A549 (cell line): Measurements from ENCODE around the gene CD36. TPM values are rescaled to one million over a fixed set of nuclear protein-coding genes. Genes with fewer than 3 reads are reported as not detected.

Experiments used
- ATAC-seq, 2 experiments: fragments of 200-7000 bp in 1 of 2; fragments of >200 bp in 1 of 2; cut with Nextera tagmentation in 1 of 2; cut with Tn5 transposase in 1 of 2; 3 replicates each; pipeline versions ENCODE4 v1.8.0 to v1.9.1; 2018 to 2020; ENCODE audit warnings: mild to moderate bottlenecking in 1 of 2, moderate library complexity in 1 of 2
- CTCF ChIA-PET: fragments of 300-600 bp; sonication (Branson Sonifier 250); formaldehyde crosslinking; extraction: SDS; loops from one replicate; lab custom pipeline; 2021; ENCODE audit warnings: antibody characterized with exemption, inconsistent platforms; lab: Yijun Ruan, JAX
- POLR2A ChIA-PET: fragments of 350-600 bp; formaldehyde crosslinking; extraction: SDS; loops from one replicate; lab custom pipeline; 2021; ENCODE audit warnings: antibody characterized with exemption, inconsistent platforms; lab: Yijun Ruan, JAX
- DNase-seq, 2 experiments: peaks; one replicate each; pipeline versions ENCODE4 v3.0.0 to v3.0.0-alpha.2; 2011 to 2016; ENCODE audit warnings: low read depth in 1 of 2, low spot score in 1 of 2
- FAIRE-seq: peaks from 2 replicates; lab custom pipeline; 2011; peaks lifted over from hg19 to GRCh38; lab: Jason Lieb, UNC
- H3K27ac ChIP-seq, 2 experiments: fragments of >200 bp; sonication (Bioruptor Twin); formaldehyde crosslinking; 3 replicates each; pipeline ENCODE4 v1.5.1; 2016 to 2017
- H3K4me1 ChIP-seq: fragments of >200 bp; sonication (Bioruptor Twin); formaldehyde crosslinking; 3 replicates; pipeline ENCODE4 v1.6.1; 2016
- H3K4me2 ChIP-seq: fragments of >200 bp; sonication (Bioruptor Twin); formaldehyde crosslinking; 3 replicates; pipeline ENCODE4 v1.6.1; 2016
- H3K4me3 ChIP-seq: fragments of >200 bp; sonication (Bioruptor Twin); formaldehyde crosslinking; 3 replicates; pipeline ENCODE4 v1.5.1; 2016
- H3K9me3 ChIP-seq: fragments of >200 bp; sonication (Bioruptor Twin); formaldehyde crosslinking; 3 replicates; pipeline ENCODE4 v1.6.1; 2016
- BCL3 ChIP-seq: fragments of >200 bp; sonication (Bioruptor Twin); formaldehyde crosslinking; IDR thresholded peaks from 3 replicates; pipeline ENCODE4 v1.6.1; 2016
- CBX8 ChIP-seq: fragments of 200-600 bp; sonication (generic); IDR thresholded peaks from 2 replicates; pipeline ENCODE4 v1.6.1; 2016
- CEBPB ChIP-seq, 2 experiments: fragments of >200 bp in 1 of 2; sonication (Bioruptor Twin) in 1 of 2; formaldehyde crosslinking in 1 of 2; IDR thresholded peaks; 2 replicates each; pipeline ENCODE4 v1.6.1; 2012 to 2016
- CHD4 ChIP-seq: fragments of 200-600 bp; sonication (generic); IDR thresholded peaks from 2 replicates; pipeline ENCODE4 v1.6.1; 2016; ENCODE audit warnings: antibody characterized with exemption, mild to moderate bottlenecking, borderline replicate concordance
- CTCF ChIP-seq: fragments of >200 bp; sonication (Bioruptor Twin); formaldehyde crosslinking; IDR thresholded peaks from 3 replicates; pipeline ENCODE4 v1.5.1; 2016
- EHF ChIP-seq: fragments of 250-450 bp; sonication (Bioruptor Pico); IDR thresholded peaks from 2 replicates; pipeline ENCODE4 v1.5.0; 2020; ENCODE audit warnings: mild to moderate bottlenecking
- EHMT2 ChIP-seq: fragments of 200-600 bp; sonication (generic); IDR thresholded peaks from 2 replicates; pipeline ENCODE4 v1.6.1; 2016; ENCODE audit warnings: antibody characterized with exemption, low read depth, mild to moderate bottlenecking, moderate library complexity
- EP300 ChIP-seq, 2 experiments: fragments of >200 bp; sonication (Bioruptor Twin); formaldehyde crosslinking; IDR thresholded peaks; 2 replicates in 1 of 2; 3 replicates in 1 of 2; pipeline ENCODE4 v1.6.1; 2016 to 2017
- FOSL2 ChIP-seq, 2 experiments: fragments of 450-650 bp in 1 of 2; fragments of >200 bp in 1 of 2; sonication (Bioruptor Twin) in 1 of 2; formaldehyde crosslinking; IDR thresholded peaks; 2 replicates each; pipeline versions ENCODE4 v1.5.0 to v1.6.1; 2016 to 2020; ENCODE audit warnings: mild to moderate bottlenecking in 1 of 2, moderate library complexity in 1 of 2
- GATA3 ChIP-seq: IDR thresholded peaks from 2 replicates; pipeline ENCODE4 v1.6.1; 2012; ENCODE audit warnings: borderline replicate concordance
- HDAC2 ChIP-seq: fragments of 200-600 bp; sonication (generic); IDR thresholded peaks from 2 replicates; pipeline ENCODE4 v1.6.1; 2016
- HOXA7 ChIP-seq: fragments of 250-450 bp; sonication (Bioruptor Pico); IDR thresholded peaks from 2 replicates; pipeline ENCODE4 v1.5.0; 2020; ENCODE audit warnings: mild to moderate bottlenecking, moderate library complexity
- JUN ChIP-seq, 2 experiments: fragments of >200 bp; sonication (Bioruptor Twin); formaldehyde crosslinking; IDR thresholded peaks; 2 replicates in 1 of 2; 3 replicates in 1 of 2; pipeline ENCODE4 v1.6.1; 2016 to 2017
- JUNB ChIP-seq: fragments of >200 bp; sonication (Bioruptor Twin); formaldehyde crosslinking; IDR thresholded peaks from 2 replicates; pipeline ENCODE4 v1.6.1; 2016
- KDM1A ChIP-seq: fragments of 200-600 bp; sonication (generic); IDR thresholded peaks from 2 replicates; pipeline ENCODE4 v1.6.1; 2016; ENCODE audit warnings: low read depth, mild to moderate bottlenecking
- MYC ChIP-seq: IDR thresholded peaks from 2 replicates; pipeline ENCODE4 v1.6.1; 2012; ENCODE audit warnings: mild to moderate bottlenecking, inconsistent platforms, low read length, improper control_type of control experiment, borderline replicate concordance
- NFE2L2 ChIP-seq: fragments of 150-350 bp; conservative IDR thresholded peaks from 2 replicates; pipeline ENCODE4 v1.6.1; 2014; ENCODE audit warnings: low read length
- PBX3 ChIP-seq: IDR thresholded peaks from 2 replicates; pipeline ENCODE4 v1.6.1; 2012
- RAD21 ChIP-seq, 2 experiments: fragments of >200 bp in 1 of 2; sonication (Bioruptor Twin) in 1 of 2; formaldehyde crosslinking in 1 of 2; IDR thresholded peaks in 1 of 2; conservative IDR thresholded peaks in 1 of 2; 2 replicates in 1 of 2; 3 replicates in 1 of 2; pipeline ENCODE4 v1.6.1; 2012 to 2018; ENCODE audit warnings: inconsistent platforms in 1 of 2
- REST ChIP-seq: fragments of 200-600 bp; sonication (generic); IDR thresholded peaks from 2 replicates; pipeline ENCODE4 v1.6.1; 2016; ENCODE audit warnings: antibody characterized with exemption, mild to moderate bottlenecking, moderate library complexity
- RFX5 ChIP-seq: fragments of 450-650 bp; IDR thresholded peaks from 2 replicates; pipeline ENCODE4 v1.7.1; 2014; ENCODE audit warnings: antibody characterized with exemption, mild to moderate bottlenecking, moderate library complexity
- RNF2 ChIP-seq: fragments of 200-600 bp; sonication (generic); IDR thresholded peaks from 2 replicates; pipeline ENCODE4 v1.6.1; 2016; ENCODE audit warnings: low read depth, mild to moderate bottlenecking, antibody characterized with exemption, moderate library complexity, borderline replicate concordance
- SREBF2 ChIP-seq: fragments of 450-650 bp; IDR thresholded peaks from 2 replicates; pipeline ENCODE4 v1.6.1; 2014; ENCODE audit warnings: mild to moderate bottlenecking, moderate library complexity
- WGBS: methylation state at CpG from one replicate; pipeline ENCODE4 v1.1.6; 2017; ENCODE audit errors: missing lambda C conversion rate; 5-methylcytosine and 5-hydroxymethylcytosine counted together
- polyA plus RNA-seq, 4 experiments: library from polyadenylated mRNA; depleted of rRNA in 3 of 4; stranded (reverse); fragments of >200 nt; fragmentation: RNase III in 1 of 4; extraction: RNeasy Plus Mini Kit Qiagen cat#74134 plus additional on column Dnase treatment in 1 of 4; gene quantifications; 2 replicates in 3 of 4; 3 replicates in 1 of 4; pipeline ENCODE4 v1.2.3, GENCODE V29; 2011 to 2017
- TF ChIP-seq, protein P1 (sequence below): fragments of >200 bp; sonication (Bioruptor Twin); formaldehyde crosslinking; IDR thresholded peaks from 2 replicates; pipeline ENCODE4 v1.6.1; 2016
- TF ChIP-seq, protein P2 (sequence below): fragments of 150-350 bp; IDR thresholded peaks from 2 replicates; pipeline ENCODE4 v1.6.1; 2014; ENCODE audit warnings: low read depth, mild to moderate bottlenecking, low read length
- TF ChIP-seq, protein P3 (sequence below): fragments of 450-650 bp; IDR thresholded peaks from 2 replicates; pipeline ENCODE4 v1.6.1; 2014; ENCODE audit warnings: antibody characterized with exemption

CD36 gene
- polyA plus RNA-seq, 2 of the 4 experiments (the other 2 are of a cell fraction): 0.12 to 0.37 TPM

- 67% methylated on average over 2 of the region's 2 CpGs for WGBS
- Histone ChIP-seq H3K27ac (peak overlapping the region in 1 of 2 experiments; percentile 13; a peak in 1 of 6 replicates), H3K4me2 (no peak overlapping the region), H3K4me3 (no peak overlapping the region), H3K4me1 (peaks cover 14% of the 10 kb centered on the region), H3K9me3 (no peaks in the 10 kb centered on the region)
- DNase-seq (peak in 1 of 2 experiments; percentile 38), ATAC-seq (peak; percentile 43 to 53; a peak in 3 of 6 replicates), FAIRE-seq (no peak)
- TF ChIP-seq MYC: no peak
- TF ChIP-seq CTCF: no peak
- no peak for TF ChIP-seq RAD21 (conservative IDR thresholded peaks at IDR 0.05 in 1 of 2, IDR thresholded peaks at IDR 0.05 in 1 of 2)
- TF ChIP-seq JUNB: no peak
- no peak for TF ChIP-seq CBX8
- no peak for TF ChIP-seq SREBF2
- TF ChIP-seq CHD4: no peak
- TF ChIP-seq CEBPB (IDR thresholded peaks at IDR 0.05): no peak
- no peak for TF ChIP-seq BCL3
- ChIA-PET POLR2A (no interaction called here), CTCF (no interaction called here)
Observed at GRCh38 chr7:80711531-80711930, 73.1 kb downstream of the CD36 start.

GRCh38 chr7:80719261-80719660 lies 80.8 kb downstream of the CD36 start:
- no peak overlapping the region for H3K4me2 ChIP-seq
- 84% methylated on average over 3 of the region's 3 CpGs for WGBS
- H3K9me3 ChIP-seq: 0 out of 3 replicates have a peak, but pooled peaks cover 3% of the 10 kb centered on the region
- peak overlapping the region; percentile 86 to 98; a peak in 5 of 6 replicates for H3K27ac ChIP-seq
- ChIA-PET CTCF (interaction anchor here (1.3 kb wide), 1 partner anchor 20 kb away, joined by 3 read pairs; no protein-coding TSS in a partner anchor), POLR2A (no interaction called here)
- peaks cover 36% of the 10 kb centered on the region for H3K4me1 ChIP-seq
- DNase-seq (no peak), FAIRE-seq (peak; percentile 23), ATAC-seq (no peak)
- no peak for TF ChIP-seq EHMT2
- TF ChIP-seq KDM1A: no peak
- TF ChIP-seq RNF2: no peak
- no peak for TF ChIP-seq EHF (CRISPR knock-in tag)
- TF ChIP-seq, protein P1, sequence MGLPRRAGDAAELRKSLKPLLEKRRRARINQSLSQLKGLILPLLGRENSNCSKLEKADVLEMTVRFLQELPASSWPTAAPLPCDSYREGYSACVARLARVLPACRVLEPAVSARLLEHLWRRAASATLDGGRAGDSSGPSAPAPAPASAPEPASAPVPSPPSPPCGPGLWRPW: no peak
- TF ChIP-seq REST: no peak
- TF ChIP-seq, protein P2, sequence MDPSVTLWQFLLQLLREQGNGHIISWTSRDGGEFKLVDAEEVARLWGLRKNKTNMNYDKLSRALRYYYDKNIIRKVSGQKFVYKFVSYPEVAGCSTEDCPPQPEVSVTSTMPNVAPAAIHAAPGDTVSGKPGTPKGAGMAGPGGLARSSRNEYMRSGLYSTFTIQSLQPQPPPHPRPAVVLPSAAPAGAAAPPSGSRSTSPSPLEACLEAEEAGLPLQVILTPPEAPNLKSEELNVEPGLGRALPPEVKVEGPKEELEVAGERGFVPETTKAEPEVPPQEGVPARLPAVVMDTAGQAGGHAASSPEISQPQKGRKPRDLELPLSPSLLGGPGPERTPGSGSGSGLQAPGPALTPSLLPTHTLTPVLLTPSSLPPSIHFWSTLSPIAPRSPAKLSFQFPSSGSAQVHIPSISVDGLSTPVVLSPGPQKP: no peak
- no peak for TF ChIP-seq JUN (IDR thresholded peaks at IDR 0.05)
- no peak for TF ChIP-seq RFX5
- TF ChIP-seq HDAC2: no peak
- TF ChIP-seq PBX3: no peak
- TF ChIP-seq HOXA7 (CRISPR knock-in tag): no peak
- TF ChIP-seq EP300 (IDR thresholded peaks at IDR 0.05): no peak
- TF ChIP-seq GATA3: no peak
- no peak for TF ChIP-seq CBX8
- TF ChIP-seq NFE2L2: no peak
- TF ChIP-seq FOSL2 (IDR thresholded peaks at IDR 0.05): no peak
- TF ChIP-seq FOSL2 (CRISPR knock-in tag; IDR thresholded peaks at IDR 0.05): no peak
- TF ChIP-seq MYC: no peak
- TF ChIP-seq, protein P3, sequence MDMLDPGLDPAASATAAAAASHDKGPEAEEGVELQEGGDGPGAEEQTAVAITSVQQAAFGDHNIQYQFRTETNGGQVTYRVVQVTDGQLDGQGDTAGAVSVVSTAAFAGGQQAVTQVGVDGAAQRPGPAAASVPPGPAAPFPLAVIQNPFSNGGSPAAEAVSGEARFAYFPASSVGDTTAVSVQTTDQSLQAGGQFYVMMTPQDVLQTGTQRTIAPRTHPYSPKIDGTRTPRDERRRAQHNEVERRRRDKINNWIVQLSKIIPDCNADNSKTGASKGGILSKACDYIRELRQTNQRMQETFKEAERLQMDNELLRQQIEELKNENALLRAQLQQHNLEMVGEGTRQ: no peak
- H3K4me3 ChIP-seq: no peak overlapping the region
